GM21528 (cell line): ENCODE data around the gene ECD.
A peak's percentile ranks its signal among the peaks of the same experiment; 100 is the strongest.

Experiments used
- ATAC-seq: cut with Tn5 transposase; IDR thresholded peaks from one replicate; pipeline ENCODE4 v1.9.1; 2021; ENCODE audit warnings: mild to moderate bottlenecking, moderate library complexity; ENCODE audit not compliant: unreplicated experiment, low FRiP score

ECD gene

DNA sequence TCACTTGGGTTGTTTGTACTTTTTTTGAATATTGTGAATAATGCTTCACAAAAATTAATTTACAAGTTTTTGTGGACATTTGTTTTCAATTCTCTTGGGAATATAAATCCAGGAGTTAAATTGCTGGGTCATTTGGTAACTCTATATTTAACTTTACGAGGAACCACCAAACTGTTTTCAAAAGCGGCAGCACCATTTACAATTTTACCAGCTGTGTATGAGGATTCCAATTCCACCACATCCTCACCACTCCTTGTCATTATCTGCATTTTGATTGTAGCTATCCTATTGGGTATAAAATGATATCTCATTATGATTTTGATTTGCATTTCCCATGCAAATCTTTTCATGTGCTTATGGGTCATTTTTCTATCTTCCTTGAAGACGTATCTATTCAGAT is 61.5 kb downstream of the ECD start:
- ATAC-seq: no peak

GRCh38 chr10:73099141-73099540 is 68.7 kb downstream of the ECD start:
- ATAC-seq: no peak

DNA sequence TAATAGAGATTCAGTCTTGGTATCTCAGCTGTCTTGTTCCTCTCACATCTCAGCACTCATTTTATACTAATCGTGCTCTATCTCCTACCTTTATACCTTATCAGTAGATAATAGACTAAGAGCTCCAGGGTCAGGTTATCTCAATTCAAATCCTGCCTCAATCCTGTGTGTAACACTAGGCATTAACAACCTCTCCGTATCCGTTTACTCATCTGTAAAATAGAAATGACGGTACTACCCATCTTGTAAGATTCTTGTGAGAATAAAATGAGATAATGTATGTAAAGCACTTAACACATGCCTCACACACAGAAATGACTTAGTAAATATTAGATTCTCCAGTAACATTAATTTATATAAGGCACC is 70.5 kb downstream of the ECD start:
- ATAC-seq: peak; percentile 13

GRCh38 chr10:73096449-73097304 is 71.1 kb downstream of the ECD start, which contains the start of gene P4HA1:
Gene P4HA1, minus strand, starts transcription at chr10:73096866. Its CDS starts 21,983 bp downstream, at chr10:73074883.
- ATAC-seq: peak; percentile 83

- ATAC-seq: peak; percentile 27
Measured at GRCh38 chr10:73096041-73096448, 71.8 kb downstream of the ECD start.

GRCh38 chr10:73095481-73096021 is 72.3 kb downstream of the ECD start:
- ATAC-seq: peak; percentile 1

- ATAC-seq: no peak
Measured at GRCh38 chr10:73094986-73095480, 72.8 kb downstream of the ECD start.

DNA sequence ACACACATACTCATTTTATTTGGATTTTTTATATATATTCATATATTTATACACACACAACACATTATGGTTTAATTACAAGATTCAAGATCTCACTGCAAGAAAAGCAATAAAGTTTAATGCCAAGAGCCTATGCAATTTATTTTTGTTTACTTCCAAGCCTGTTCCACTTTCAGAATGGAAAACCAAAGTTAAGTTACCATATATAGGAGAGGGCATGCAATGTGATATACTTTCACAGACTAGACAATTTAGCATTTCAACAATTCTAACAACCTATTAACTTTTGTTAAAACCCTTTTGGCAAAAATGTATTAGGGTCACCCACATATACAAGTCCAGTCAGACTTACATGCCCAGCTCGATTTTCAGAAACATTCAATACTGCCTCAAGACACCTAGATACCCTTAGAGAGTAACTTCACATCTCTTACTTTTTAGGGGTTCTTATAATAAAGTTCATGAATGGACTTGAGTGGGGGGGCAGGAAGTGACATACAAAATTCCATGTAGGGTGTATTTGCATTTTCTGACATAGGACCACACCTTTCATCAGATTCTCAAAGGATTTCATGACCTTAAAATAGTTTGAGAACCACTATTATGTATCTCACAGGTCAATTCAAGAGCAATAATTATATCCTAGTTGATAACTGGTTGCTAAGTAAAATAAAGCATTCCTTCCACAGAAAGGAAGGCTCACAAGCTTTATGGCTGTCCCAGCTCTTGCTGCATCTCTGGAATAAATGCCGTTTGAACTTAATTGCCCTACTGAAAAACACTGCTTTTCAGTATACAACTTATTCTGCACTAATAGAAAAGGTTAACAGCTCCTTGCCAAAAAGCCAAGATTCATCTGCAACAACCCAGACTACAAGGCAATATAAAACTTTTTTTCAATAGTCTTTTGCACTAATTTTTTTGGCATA is 73.6 kb downstream of the ECD start:
- ATAC-seq: no peak

GRCh38 chr10:73092830-73093229 is 75.0 kb downstream of the ECD start:
- ATAC-seq: no peak

DNA sequence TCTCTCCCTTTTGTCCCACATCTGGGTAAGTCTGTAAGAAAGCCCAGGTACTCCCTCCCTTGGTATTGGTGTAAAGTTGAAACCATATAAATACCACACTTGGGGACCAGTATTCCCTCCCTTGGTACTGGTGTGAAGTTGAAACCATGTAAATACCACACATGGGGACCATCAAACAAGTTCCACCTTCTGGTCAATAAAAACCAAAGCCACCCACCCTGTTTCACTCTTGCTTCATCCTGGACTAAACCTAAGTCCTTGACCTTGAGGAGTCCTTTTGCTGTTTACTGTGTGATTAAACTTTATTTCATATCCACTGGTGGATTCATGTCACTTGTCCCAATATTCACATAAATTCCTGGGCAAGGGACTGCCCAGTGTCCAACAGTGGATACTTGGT is 79.5 kb downstream of the ECD start:
- no peak for ATAC-seq

DNA sequence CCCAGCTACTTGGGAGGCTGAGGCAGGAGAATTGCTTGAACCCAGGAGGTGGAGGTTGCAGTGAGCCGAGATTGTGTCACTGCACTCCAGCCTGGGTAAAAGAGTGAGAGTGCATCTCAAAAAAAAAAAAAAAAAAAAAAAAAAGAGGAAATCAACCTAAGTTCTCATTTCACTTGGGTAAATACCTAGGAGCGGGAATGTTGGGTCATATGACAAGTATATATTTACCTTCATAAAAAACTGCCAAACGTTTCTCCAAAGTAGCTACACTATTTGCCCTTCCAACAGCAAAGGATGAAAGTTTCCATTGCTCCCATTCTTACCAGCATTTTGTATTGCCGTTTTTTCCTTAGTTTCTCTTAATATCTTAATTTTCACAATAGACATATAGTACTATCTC is 81.0 kb downstream of the ECD start:
- no peak for ATAC-seq

- ATAC-seq: no peak
Measured at GRCh38 chr10:73084209-73084608, 83.6 kb downstream of the ECD start.
